HepG2 (cell line): ENCODE measurements around the gene TLCD5. TPM values are rescaled to one million over a fixed set of nuclear protein-coding genes. Genes with fewer than 3 reads are reported as not detected.

Experiments
- BORCS8-MEF2B ChIP-seq: sonication (generic); formaldehyde crosslinking; IDR thresholded peaks from 2 replicates; pipeline ENCODE4 v1.8.0; 2022; ENCODE audit warnings: mild to moderate bottlenecking, missing genetic modification reagents
- GPBP1L1 ChIP-seq: sonication (generic); formaldehyde crosslinking; IDR thresholded peaks from 2 replicates; pipeline ENCODE4 v1.5.0; 2020; ENCODE audit warnings: mild to moderate bottlenecking, missing genetic modification reagents
- MEIS1 ChIP-seq: sonication (generic); formaldehyde crosslinking; IDR thresholded peaks from 2 replicates; pipeline ENCODE4 v1.9.0; 2021; ENCODE audit warnings: mild to moderate bottlenecking, missing genetic modification reagents, moderate library complexity, borderline replicate concordance
- PAX8 ChIP-seq: sonication (generic); formaldehyde crosslinking; IDR thresholded peaks from 2 replicates; pipeline ENCODE4 v1.8.0; 2022; ENCODE audit warnings: mild to moderate bottlenecking, missing genetic modification reagents, borderline replicate concordance
- PBX3 ChIP-seq: sonication (generic); formaldehyde crosslinking; IDR thresholded peaks from 2 replicates; pipeline ENCODE4 v1.8.1; 2023; ENCODE audit warnings: missing genetic modification reagents, inconsistent platforms, borderline replicate concordance
- PRPF4 ChIP-seq: fragments of 200-400 bp; formaldehyde crosslinking; IDR thresholded peaks from 2 replicates; pipeline ENCODE4 v1.6.1; 2016; ENCODE audit warnings: low read length, low read depth; ENCODE audit not compliant: poor library complexity, severe bottlenecking
- SOX5 ChIP-seq: IDR thresholded peaks from 2 replicates; pipeline ENCODE4 v1.6.1; 2016; ENCODE audit warnings: borderline replicate concordance
- STAG1 ChIP-seq: sonication (generic); formaldehyde crosslinking; IDR thresholded peaks from 2 replicates; pipeline ENCODE4 v1.4.0; 2020; ENCODE audit warnings: missing genetic modification reagents
- TCF7L2 ChIP-seq: IDR thresholded peaks from 2 replicates; pipeline ENCODE4 v1.6.1; 2011; ENCODE audit warnings: mild to moderate bottlenecking, low read depth, low read length, moderate library complexity
- TEF ChIP-seq: sonication (generic); formaldehyde crosslinking; IDR thresholded peaks from 2 replicates; pipeline ENCODE4 v1.5.0; 2020; ENCODE audit warnings: missing genetic modification reagents
- TIGD3 ChIP-seq: sonication (generic); formaldehyde crosslinking; IDR thresholded peaks from 2 replicates; pipeline ENCODE4 v1.5.1; 2020; ENCODE audit warnings: mild to moderate bottlenecking, missing genetic modification reagents, borderline replicate concordance
- XBP1 ChIP-seq: sonication (generic); formaldehyde crosslinking; IDR thresholded peaks from 2 replicates; pipeline ENCODE4 v1.5.0; 2020; ENCODE audit warnings: missing genetic modification reagents
- ZNF124 ChIP-seq: sonication (generic); formaldehyde crosslinking; IDR thresholded peaks from 2 replicates; pipeline ENCODE4 v1.4.0; 2020; ENCODE audit warnings: missing genetic modification reagents
- ZNF280D ChIP-seq: sonication (generic); formaldehyde crosslinking; IDR thresholded peaks from 2 replicates; pipeline ENCODE4 v1.5.1; 2020; ENCODE audit warnings: mild to moderate bottlenecking, missing genetic modification reagents
- ZNF441 ChIP-seq: sonication (generic); formaldehyde crosslinking; IDR thresholded peaks from 2 replicates; pipeline ENCODE4 v1.7.0; 2021; ENCODE audit warnings: missing genetic modification reagents, borderline replicate concordance
- ZNF569 ChIP-seq: sonication (generic); formaldehyde crosslinking; IDR thresholded peaks from 2 replicates; pipeline ENCODE4 v1.5.0; 2020; ENCODE audit warnings: mild to moderate bottlenecking, missing genetic modification reagents, moderate library complexity, borderline replicate concordance
- ZNF598 ChIP-seq: sonication (generic); formaldehyde crosslinking; IDR thresholded peaks from 2 replicates; pipeline ENCODE4 v1.5.1; 2020; ENCODE audit warnings: mild to moderate bottlenecking, missing genetic modification reagents, borderline replicate concordance
- ZNF607 ChIP-seq: sonication (generic); formaldehyde crosslinking; IDR thresholded peaks from 2 replicates; pipeline ENCODE4 v1.5.1; 2020; ENCODE audit warnings: missing genetic modification reagents, mild to moderate bottlenecking, borderline replicate concordance
- ZNF891 ChIP-seq: sonication (generic); formaldehyde crosslinking; IDR thresholded peaks from 2 replicates; pipeline ENCODE4 v1.5.0; 2020; ENCODE audit warnings: mild to moderate bottlenecking, missing genetic modification reagents
- ZSCAN29 ChIP-seq: sonication (generic); formaldehyde crosslinking; conservative IDR thresholded peaks from 2 replicates; pipeline ENCODE4 v1.4.0; 2020; ENCODE audit warnings: mild to moderate bottlenecking, missing genetic modification reagents
- polyA plus RNA-seq, 8 experiments: library from polyadenylated mRNA; depleted of rRNA in 3 of 8; stranded (reverse) in 7 of 8; unstranded in 1 of 8; fragments of >200 nt; fragmentation: Illumina TruSeq in 4 of 8; extraction: Trizol in 4 of 8; gene quantifications; 2 replicates each; pipeline versions ENCODE4 v1.2.1 to v1.2.3, GENCODE V29; 2011 to 2016; ENCODE audit warnings: low read depth in 4 of 8, missing spikeins in 1 of 8, mixed read lengths in 1 of 8; ENCODE audit not compliant: insufficient read depth in 1 of 8
- total RNA-seq, 5 experiments: library from RNA; depleted of rRNA; stranded (reverse); fragments of >200 nt; fragmentation: Illumina TruSeq; extraction: Trizol; gene quantifications; 2 replicates each; pipeline ENCODE4 v1.2.3, GENCODE V29; 2016; ENCODE audit warnings: low read depth in 1 of 5

The TLCD5 gene
- total and polyA plus RNA-seq, 2 of the 13 experiments (the other 11 are each of a cell fraction or from before 2014, with no cell fraction given), result 6.1 to 7.6 TPM

GRCh38 chr11:120303004-120303637, 22.0 kb upstream of the TLCD5 start (continued):
- TF ChIP-seq TCF7L2, result no peak
- TF ChIP-seq TIGD3 (CRISPR knock-in tag), result no peak
- no peak for TF ChIP-seq PRPF4
- no peak for TF ChIP-seq XBP1
- TF ChIP-seq PAX8, result no peak
- no peak for TF ChIP-seq ZNF124 (CRISPR knock-in tag)
- TF ChIP-seq BORCS8-MEF2B (CRISPR knock-in tag), result no peak
- TF ChIP-seq ZNF598 (CRISPR knock-in tag), result no peak
- no peak for TF ChIP-seq SOX5
- no peak for TF ChIP-seq TEF (CRISPR knock-in tag)
- no peak for TF ChIP-seq ZSCAN29 (CRISPR knock-in tag)
- no peak for TF ChIP-seq ZNF607 (CRISPR knock-in tag)
- TF ChIP-seq GPBP1L1 (CRISPR knock-in tag), result no peak
- no peak for TF ChIP-seq ZNF441 (CRISPR knock-in tag)
- no peak for TF ChIP-seq ZNF569 (CRISPR knock-in tag)
- TF ChIP-seq MEIS1 (CRISPR knock-in tag), result no peak
- no peak for TF ChIP-seq ZNF280D (CRISPR knock-in tag)
- no peak for TF ChIP-seq PBX3 (CRISPR knock-in tag)
- peak; percentile 80 for TF ChIP-seq STAG1
- TF ChIP-seq ZNF891 (CRISPR knock-in tag), result no peak
